Activated T-cell treated with anti-CD3 and anti-CD28 coated beads for 4 hours (primary cell): Measurements from ENCODE around the gene UNC5C.
"Not testable (repeated sequence)": the region's sequence is repeated elsewhere in the genome, so short reads cannot be mapped to it uniquely, and the experiment has no call there.

Source experiments
- DNase-seq: peaks from one replicate; pipeline ENCODE4 v3.0.0-alpha.2; 2020

UNC5C gene

DNA sequence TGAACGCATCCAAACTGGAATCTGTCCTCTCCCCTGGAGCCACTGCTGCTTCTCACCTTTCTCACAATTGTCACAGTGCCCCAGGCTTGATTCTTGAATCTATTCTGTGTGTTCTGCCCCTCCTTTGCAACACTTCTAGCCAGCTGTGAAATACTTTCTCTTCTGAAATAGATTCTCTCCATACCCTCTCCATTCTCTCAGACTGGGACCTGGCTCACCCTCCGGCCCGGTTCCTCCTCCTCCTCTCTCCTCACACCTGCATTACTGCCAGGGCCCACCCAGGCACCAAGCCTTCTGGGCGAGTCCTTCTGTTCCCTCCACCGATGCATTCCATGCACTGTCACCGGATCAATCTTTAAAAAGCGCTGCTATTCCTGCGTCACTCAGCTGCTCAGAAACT lies 336.1 kb downstream of the UNC5C start:
- no peak for DNase-seq

DNA sequence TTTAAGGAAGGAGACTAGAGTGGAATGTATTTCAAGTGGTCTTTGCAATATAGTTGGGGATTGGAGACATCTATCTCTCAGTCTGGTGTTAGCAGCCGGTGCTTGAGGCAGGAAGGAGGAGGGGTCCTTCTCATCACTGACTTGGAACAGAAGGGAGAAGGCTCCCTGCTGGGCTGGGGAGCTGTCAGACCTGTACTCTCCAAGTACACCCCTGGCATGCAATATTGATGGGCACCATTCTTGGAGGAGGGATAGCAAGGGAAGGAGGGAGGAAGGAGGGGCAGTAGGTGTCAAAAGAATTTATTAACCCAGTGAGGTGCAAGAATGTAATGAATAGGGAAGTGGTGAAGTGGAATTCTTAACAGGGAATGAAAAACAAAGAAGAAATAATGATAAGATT lies 338.8 kb downstream of the UNC5C start:
- no peak for DNase-seq

DNA sequence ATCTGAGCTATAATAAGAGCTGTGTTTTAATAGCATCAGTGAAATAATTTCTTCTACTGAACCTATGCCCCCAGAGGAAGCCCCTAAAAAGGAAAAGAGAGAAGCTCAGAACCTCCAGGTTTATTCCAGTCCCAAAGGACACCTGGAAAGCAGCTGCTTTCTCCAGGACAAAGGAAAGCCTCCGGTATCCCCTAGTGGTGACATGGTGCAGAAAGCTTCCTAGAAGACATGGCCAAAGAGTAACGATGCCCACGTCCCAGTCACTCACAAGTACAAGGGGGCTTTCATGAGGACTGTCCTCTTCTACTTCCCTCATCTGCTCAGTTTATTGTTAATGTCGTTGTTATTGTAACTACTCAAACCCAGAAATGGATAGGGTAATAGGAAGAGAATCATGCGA lies 343.9 kb downstream of the UNC5C start:
- DNase-seq, result no peak

DNA sequence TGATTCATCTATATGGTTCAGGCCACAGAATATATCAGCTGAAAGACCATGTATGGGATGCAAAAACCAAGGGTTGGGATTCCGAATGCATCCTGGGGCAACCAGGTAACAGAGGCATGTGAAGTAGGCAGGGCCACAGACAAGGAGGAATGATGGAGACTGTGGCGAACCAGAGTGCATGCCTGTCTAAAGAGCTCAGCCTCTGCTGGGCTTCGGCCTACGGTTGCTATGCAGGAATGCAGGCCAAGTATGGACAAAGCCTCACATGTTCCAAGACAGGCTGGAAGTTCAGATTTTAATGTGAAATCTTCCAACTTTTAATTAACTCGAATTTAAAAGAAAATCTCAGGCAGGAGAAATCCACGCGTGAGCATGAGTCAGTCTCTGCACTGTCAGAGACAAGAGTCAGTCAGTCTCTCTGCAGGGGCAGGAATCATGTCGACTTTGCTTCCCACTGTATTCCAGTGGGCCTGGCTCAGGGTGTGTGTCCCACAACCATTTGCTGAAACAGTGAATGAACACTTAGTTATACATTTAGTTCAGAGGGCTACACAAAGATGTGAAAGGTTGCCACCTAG lies 344.4 kb downstream of the UNC5C start:
- no peak for DNase-seq

DNA sequence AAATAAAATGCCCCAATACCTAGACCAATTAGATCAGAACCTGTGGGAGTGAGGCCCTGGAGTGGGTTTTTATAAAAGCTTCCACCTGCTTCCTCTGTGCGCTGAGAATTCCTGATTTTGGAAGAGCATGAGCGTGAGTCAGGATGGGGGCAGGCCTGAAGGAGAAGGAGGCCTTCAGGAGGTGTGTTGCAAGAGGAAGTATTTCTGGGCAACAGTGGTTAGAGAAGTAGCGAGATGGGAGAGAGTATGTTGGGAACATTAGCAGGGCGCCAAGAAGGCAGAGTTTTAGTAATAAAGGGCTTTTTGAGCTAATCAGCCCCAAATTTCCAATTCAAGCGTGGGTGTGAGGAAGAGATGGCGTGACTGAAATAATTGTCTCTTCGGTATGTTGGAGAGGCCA lies 349.8 kb downstream of the UNC5C start:
- no peak for DNase-seq

DNA sequence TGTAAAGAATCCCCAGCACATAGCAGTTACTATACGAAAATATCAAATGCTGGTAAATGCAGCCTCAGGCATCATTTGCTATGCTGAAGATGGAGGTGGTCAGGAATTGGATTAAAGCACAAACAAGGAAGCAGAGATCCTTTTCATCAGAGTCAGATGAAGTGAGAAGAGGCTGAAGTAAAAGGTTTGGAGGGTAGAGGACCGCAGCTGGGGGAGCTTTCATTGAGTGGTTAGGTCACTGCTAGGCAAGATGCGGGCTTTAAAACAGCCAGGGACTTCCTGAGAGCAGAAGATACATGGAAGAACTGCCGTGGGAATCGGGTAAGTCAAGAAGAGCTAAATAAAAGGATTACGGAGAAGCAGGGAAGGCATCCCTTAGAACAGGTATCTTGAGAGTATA lies 351.4 kb downstream of the UNC5C start:
- DNase-seq, result no peak

DNA sequence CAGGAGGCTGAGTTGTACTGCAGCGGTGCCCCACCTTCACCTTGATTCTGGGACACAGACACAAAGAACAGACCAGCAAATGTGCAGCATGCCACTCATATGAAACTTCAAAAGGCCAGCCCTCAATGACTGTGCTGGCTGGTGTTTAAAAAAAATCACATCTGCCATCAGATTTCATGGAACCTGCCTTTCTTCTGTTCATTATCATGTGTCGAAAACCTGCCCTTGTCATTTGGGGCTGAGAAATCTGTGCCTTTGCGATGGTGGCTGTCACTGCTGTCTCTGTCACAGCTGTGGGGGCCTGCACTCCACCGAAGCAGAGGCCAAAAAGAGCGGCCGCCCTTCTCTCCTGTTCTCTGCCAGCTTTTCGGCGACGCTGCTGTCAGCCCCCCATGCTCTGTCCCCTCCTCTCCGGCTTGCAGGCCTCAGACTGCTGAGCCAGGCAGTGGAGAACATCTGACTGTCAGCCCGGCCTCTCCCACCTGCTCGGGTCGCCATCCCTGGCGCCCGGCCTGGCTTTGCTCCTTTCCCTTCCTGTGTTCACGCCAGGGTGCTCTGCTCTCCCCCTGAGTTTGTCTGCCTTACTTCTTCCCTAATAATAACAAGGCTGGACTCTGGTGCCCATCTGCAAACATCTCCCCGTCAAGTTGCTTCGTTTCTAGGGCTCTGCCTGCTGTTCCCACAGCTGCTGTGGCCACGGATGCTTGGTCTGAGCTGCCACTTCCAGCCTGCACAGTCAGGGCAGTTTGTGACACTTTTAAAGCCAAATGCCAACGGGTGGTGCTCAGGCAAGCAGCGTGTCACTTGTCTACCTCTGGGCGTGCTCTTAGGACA lies 355.2 kb downstream of the UNC5C start:
- DNase-seq, result no peak

DNA sequence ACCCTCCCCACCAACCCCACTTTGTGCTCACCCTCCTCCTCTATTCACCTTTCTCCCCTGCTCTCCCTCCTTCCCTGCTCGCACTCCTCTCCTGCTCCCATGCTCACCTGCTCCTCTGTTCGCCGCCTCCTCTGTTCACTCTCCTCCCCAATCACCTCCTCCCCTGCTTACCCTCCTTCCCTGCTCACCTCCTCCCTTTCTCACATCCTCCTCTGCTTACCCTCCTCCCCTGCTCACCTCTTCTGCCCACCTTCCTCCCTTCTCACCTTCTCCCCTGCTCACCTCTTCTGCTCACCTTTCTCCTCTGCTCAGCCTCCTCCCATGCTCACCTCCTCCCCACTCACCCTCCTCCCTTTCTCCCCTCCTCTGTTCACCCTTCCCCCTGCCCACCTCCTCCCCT lies 357.2 kb downstream of the UNC5C start:
- DNase-seq, result no peak

DNA sequence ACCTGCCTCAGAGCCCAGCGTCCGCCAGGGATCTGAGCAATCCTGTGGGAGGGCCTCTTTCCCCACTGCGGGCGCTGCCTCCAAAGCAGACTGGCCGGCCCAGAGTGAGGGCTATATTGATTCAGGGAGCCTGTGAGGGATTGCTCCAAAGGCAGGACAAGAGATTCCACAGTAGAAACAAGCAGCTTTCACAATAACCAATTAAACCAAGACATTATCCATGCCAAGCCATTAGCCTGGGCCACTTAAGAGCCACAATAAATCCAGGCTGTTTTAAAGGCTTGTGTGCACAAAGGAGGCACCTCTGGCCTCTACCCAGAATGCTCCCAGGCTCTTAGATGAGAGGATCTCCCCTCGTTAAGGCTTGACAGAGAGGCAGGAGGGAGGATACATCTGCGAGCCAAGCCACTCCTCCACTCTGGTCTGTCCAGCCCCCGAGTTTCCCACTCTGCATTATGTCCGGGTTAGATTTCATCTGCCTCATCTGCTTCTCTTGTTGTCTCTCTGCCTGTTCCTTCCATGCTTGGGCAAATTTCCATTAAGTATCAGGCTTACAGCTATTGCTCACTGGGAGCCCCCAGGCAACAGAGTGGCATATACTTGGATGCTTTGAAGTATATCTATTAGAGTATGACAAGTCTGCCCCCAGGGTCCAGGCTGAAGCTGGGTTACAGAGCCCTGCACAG lies 357.9 kb downstream of the UNC5C start:
- no peak for DNase-seq

DNA sequence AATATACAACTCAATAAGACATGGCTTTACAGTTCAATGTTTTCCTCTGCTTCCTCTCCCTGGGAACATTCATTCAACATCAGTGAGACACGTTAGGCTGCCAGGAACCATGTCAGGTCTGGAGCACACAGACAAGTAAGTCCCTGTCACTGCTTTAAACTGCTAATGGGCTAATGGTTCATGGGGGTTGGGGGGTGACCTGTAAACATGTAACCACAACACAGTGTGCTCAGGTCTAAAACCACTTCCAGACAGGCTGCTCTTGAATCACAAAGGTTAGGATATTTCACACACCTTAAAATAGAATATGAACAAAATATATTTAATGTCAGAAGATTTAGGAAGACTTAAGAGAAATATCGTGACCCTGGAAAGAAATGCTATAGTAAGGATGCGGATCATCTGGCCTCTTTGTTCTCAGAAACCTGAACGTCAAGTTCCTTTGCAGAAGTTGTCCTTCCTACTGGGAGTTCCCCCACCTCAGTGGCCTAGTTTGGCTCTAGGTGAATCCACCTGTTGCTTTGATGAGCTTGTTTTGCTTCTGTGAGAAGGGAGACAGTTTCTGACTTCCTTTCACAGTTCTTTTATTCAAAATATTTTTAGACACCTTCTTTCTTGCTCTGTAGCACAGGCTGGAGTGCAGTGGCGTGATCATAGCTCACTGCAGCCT lies 359.9 kb downstream of the UNC5C start:
- no peak for DNase-seq

DNA sequence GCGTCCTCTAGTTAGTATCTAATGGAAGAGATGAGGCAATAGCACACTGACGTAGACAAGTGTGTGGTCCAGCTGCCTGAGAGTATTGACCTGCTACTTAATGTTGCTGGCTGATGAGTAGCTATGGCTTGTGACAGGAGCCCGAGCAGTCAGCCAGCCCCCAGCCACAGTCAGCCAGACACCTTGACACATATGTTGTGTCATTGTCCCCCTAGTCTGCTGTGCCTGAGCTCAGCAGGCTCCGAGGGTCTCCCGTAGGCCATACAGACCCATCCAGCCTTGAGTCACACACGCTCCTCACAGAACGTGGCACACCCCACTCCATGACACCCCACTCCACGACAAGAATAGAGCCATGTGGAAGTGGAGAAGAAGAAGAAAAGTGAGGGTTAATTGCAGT lies 362.1 kb downstream of the UNC5C start:
- no peak for DNase-seq

DNA sequence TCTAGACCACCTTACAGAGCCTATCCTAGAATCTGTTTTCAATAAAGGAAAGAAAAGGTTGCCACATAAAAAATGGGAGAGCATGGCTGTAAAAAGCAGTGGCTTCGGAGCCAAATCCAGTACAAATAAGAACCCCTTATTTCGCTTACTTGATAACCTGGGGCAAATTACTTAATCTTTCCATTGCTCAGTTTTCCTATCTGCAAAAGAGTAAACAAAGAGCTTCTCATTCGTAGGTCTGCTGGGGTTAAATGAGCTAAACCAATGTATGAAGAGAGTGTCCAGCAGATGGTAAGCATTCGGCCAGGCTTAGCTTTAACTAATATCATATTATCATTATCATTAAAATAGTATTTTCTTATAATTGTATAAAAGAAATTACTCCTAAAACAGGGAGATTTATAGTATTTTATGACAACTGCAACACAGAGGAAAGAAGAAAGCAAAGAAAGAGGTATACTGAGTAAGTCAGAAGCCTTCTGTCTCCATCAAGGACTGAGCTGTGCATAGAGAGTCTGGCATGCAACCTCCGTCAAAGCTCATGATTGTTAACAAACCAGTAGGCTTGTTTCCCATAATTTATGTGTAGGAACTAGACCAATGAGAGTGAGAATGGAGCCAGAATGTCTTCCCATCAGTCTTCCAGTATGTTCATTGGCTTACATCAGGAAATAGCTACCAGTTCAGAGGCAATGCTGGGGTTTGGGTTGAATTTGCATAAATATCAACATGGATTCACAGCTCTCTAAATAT lies 364.9 kb downstream of the UNC5C start:
- no peak for DNase-seq

DNA sequence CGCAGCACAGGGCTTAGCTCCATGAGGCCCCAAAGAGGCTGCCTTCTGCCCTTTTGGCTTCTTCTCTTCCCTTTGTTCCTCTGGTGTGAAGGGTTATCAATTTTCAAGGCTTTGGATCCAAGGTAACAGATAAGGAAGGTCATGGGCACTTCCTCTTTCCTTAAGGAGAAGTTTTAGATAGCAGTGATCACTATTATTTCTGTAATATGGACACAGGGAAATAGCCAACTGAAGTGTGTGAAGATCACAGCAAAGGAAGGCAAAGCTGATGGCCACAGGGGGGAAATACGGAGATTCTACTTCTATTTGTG lies 366.8 kb downstream of the UNC5C start:
- DNase-seq, result no peak

DNA sequence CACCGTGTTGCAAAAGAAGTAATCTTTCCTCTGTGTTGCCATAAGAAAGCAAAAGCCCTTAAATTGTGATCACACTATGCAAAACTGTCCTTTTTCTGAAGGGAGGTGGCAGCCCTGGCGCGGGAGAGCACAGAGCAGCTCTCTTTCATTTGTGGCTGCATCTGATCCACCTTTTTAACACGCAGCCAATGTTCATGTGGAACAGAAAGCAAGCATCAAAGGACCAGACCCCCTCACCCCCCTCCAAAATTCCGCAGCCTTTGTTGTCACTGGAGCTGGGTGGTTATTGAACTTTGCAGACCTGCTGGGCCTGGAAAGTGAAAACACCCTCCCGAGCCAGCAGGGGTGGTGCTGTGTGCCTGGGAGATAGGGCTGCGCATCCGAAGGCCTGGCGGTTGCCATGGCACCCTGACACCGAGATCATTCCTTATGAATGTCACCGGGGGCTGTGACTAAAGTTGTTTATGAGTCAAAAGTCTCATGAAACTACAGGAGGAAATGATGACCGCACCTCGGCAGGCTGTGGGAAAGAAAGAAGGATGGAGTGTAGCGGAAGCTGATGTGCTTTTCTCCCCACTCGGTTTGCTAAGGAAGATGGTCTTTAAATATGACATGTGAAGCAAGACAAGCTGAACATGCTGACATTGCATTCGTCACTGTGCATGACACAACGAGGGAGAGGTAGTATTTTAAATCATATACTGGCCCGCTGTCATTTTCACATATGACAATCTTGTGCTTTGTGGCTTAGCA lies 367.4 kb downstream of the UNC5C start:
- no peak for DNase-seq

DNA sequence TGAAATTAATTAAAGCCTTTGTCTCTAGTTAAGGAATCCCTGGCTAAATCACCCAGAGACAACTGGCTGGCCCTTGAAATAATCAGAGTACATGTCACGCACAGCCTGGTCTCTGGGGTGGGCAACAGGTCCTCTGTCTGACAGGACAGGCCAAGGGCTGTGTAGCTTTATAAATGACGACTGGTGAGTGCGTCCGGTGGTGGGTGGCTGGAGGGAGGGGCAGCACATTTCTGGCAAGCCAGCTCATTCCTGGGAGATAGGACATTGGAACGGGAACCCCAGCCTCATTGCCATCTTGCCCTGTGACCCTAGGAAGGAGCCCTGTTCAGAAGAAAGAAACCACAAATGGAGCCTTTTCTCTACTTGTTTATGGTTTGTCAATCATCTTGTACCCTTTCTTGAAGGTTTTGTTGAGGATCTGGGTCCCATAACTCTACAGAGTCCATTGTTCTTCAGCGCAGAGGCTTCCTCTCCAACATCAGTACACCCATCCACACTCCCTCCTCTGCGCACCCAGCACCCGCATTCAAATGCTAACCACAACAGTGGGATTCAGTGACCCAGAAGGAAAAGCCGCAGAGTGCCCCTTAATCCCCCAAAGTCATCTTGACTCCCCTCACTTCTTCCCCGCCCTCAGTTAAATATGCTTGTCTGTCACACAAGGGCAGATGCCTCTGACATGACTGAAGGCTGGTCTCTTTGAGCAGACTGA lies 368.1 kb downstream of the UNC5C start:
- no peak for DNase-seq

DNA sequence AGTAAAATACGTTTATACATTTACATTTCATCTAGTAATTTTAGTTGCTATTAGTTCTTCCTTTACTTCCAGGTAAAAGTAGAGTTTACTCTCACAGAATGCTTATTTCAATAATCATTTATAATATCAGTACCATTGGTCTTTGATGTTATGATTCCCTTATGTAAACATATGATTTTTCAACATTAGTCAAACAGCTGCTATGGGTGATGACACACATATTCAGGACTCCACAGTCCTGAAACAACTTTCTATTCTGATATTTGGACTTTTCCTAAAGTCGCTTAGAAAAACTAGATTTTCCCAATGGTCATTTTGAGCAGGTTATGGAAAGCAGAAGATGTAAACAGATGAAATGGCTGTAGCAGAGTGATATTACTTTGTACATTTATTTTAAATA lies 369.8 kb downstream of the UNC5C start:
- no peak for DNase-seq

DNA sequence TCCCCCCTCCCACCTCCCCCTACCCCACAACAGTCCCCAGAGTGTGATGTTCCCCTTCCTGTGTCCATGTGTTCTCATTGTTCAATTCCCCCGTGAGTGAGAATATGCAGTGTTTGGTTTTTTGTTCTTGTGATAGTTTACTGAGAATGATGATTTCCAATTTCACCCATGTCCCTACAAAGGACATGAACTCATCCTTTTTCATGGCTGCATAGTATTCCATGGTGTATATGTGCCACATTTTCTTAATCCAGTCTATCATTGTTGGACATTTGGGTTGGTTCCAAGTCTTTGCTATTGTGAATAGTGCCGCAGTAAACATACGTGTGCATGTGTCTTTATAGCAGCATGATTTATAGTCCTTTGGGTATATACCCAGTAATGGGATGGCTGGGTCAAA lies 377.4 kb downstream of the UNC5C start:
- DNase-seq, result not testable (repeated sequence)

DNA sequence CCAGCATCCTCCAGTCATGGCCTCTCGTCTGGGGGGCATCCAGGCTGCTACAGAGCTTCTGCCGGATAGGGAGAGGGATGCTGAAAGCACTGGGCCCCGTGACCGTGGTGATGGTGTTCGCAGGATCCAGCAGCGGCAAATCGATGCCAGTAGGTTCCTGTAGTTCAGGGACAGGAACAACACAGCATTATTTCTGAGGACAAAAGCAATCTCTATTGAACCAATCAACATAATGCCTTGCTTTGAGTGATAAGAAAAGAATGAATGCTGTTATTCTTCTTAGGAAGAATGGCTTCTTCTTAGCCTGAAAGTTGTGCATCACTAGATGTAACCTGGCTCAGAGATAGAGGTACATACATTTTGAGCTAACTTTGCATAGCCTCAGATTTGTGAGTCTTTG lies 378.6 kb downstream of the UNC5C start:
- DNase-seq, result no peak

DNA sequence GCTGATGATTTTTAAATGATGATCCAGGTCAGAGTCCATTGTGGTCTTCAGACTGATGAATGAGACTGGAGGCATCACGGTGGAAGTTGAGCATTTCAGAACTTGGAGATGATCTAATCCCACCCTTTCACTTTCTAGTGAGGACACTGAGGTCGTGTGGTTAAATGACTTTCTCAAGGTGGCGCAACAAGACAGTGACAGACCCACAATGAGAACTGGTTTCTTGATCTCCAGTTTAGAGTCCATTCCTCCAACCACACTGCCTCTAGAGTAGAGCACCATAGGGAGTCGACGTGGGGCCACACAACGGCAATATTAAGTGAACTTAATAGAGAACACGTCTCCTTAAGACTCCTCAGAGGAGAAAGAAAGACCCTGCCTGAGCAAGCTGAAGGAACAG lies 381.0 kb downstream of the UNC5C start:
- no peak for DNase-seq

DNA sequence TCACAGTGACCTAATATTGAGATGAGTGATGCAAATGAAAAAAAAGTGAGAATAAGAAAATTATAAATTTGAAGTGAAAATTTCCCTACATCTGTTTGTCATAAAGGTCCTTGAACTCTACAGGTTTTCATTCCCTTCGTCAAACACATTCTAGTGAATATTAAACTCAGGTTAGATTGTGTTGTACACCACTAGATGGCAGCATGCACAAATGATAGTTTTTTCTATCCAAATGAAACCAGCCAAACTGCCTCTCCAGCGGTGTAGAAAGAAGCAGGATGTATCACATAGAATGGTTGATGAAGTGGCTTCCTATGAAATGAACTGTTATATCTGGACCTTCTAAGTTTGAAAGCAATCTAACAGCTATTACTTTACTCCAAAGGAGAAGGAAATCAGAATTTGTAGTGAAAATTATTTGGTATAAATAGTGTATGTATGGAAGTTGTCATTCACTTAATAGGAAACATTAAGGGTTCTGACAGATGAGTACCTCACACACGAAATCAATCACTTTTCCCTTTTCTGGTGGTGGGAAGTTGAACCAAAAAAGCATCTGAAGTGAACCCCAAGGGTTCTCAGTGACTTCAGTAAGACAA lies 382.7 kb downstream of the UNC5C start:
- DNase-seq, result peak; percentile 11

DNA sequence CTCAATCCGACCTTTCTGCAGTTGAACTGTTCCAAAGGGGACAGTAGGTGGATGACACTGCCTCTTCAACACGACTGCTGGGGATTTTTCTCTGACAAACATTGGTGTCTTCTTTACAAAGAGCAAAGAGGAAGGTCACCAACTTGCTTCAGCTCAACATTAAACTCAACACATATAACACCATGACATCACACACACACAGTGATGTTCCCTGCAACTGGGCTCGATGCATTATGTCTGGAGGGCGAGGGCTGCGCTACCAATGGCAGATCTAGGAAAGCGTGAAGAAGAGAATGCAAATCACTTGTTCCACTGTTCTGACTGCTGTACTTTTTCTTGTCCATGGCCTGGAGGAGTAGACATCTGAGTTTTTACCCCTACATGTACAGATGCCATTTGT lies 385.9 kb downstream of the UNC5C start:
- DNase-seq, result no peak
